Bronchial epithelial cell (primary cell): ENCODE data around the gene MANSC4. TPM values are rescaled to one million over a fixed set of nuclear protein-coding genes. Genes with fewer than 3 reads are reported as not detected.

Experiments
- DNase-seq: peaks from one replicate; pipeline ENCODE4 v3.0.0-alpha.2; 2010; ENCODE audit warnings: low read depth
- FAIRE-seq: peaks from 2 replicates; lab custom pipeline; 2011; peaks lifted over from hg19 to GRCh38; lab: Jason Lieb, UNC
- H3K27me3 ChIP-seq: 2 replicates; pipeline ENCODE4 v1.5.1; 2011; ENCODE audit warnings: low read length; ENCODE audit not compliant: control insufficient read depth, insufficient read depth
- H3K36me3 ChIP-seq: 2 replicates; pipeline ENCODE4 v1.5.1; 2011; ENCODE audit warnings: low read length; ENCODE audit not compliant: control insufficient read depth, insufficient read depth
- H3K4me3 ChIP-seq: 2 replicates; pipeline ENCODE4 v1.5.1; 2011; ENCODE audit warnings: mild to moderate bottlenecking, low read depth, low read length, control low read depth
- total RNA-seq: library from RNA; depleted of rRNA; stranded (reverse); fragments of >200 nt; gene quantifications from 2 replicates; pipeline ENCODE4 v1.2.1, GENCODE V29; 2014
- TF ChIP-seq, protein P1 (sequence below): IDR thresholded peaks from 2 replicates; pipeline ENCODE4 v1.5.1; 2011; ENCODE audit warnings: mild to moderate bottlenecking, moderate library complexity, low read length, control low read depth, inconsistent platforms; ENCODE audit not compliant: insufficient read depth, severe bottlenecking

Gene MANSC4
- total RNA-seq, 1 donor from 2014 or later, result not detected

DNA sequence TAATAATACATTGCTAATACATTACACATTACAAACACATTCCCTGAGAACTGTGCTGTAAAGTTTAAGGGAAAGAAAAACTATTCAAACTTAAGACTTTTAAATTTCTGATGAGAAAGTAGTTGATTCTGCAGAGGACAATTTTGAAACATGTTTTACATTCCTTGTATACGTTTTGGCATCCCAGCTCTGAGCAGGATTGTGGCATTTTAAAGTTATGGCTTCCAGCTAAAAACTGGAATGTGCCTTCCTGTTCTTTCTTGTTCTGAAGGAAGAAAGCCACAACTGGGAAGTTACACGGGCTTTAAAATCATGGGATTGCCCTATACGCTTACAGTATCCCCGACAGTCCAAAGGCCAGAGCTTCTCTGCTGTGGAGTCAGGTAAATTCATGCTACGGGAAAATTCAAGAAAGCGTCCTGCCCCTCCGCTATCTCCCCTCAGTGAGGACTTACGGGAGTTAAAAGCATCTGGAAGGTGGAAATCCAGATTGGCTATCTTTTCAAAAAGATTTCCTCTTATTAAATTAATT lies 10.8 kb downstream of the MANSC4 start:
- no peak for FAIRE-seq
- TF ChIP-seq, protein P1, sequence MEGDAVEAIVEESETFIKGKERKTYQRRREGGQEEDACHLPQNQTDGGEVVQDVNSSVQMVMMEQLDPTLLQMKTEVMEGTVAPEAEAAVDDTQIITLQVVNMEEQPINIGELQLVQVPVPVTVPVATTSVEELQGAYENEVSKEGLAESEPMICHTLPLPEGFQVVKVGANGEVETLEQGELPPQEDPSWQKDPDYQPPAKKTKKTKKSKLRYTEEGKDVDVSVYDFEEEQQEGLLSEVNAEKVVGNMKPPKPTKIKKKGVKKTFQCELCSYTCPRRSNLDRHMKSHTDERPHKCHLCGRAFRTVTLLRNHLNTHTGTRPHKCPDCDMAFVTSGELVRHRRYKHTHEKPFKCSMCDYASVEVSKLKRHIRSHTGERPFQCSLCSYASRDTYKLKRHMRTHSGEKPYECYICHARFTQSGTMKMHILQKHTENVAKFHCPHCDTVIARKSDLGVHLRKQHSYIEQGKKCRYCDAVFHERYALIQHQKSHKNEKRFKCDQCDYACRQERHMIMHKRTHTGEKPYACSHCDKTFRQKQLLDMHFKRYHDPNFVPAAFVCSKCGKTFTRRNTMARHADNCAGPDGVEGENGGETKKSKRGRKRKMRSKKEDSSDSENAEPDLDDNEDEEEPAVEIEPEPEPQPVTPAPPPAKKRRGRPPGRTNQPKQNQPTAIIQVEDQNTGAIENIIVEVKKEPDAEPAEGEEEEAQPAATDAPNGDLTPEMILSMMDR, result no peak
- DNase-seq, result no peak

DNA sequence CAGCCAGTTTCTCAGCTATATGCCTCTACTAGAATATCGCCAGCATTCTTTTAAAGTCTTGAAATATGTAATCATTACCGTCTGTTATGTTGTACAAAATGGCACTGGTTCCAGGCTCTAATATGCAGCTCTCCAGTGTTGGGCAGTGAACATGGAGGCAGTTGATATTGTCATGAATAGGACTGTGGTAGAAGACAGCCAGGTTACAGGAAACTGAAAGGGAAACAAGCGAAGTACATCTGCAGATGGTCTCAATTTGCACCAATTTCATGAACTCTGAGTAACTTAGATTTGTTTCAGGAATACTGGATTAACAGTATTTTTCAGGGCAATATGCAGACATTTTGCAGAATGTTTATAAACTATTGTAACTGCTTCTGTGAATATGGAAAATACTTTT lies 13.4 kb downstream of the MANSC4 start:
- FAIRE-seq (no peak), DNase-seq (no peak)
- no peaks in the 10 kb centered on the region for H3K27me3 ChIP-seq
- no peak overlapping the region for H3K4me3 ChIP-seq
- TF ChIP-seq, protein P1, result no peak
- H3K36me3 ChIP-seq, result no peaks in the 10 kb centered on the region

More for the DNA sequence above, 10.8 kb downstream of the MANSC4 start:
- no peak overlapping the region for H3K4me3 ChIP-seq
- H3K36me3 ChIP-seq, result no peaks in the 10 kb centered on the region
- H3K27me3 ChIP-seq, result no peaks in the 10 kb centered on the region

DNA sequence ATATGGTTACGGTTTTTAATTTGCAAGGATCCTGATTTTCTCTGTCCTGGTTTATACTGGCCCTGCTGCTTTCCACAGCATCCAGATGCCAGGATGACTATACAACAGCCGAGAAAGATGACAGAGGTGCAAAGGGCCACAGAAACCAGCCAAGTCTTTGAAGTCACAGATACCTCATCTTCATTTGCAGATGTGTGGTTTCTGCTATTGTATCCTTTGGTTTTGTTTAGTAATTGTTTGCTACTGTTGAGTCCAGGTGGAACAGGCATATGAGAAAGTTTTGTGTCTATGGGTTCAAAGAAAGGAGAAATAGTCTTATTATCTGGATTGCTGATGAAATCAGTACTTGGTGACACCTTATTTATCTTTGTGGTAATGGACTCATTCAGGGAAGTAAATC lies 17.3 kb downstream of the MANSC4 start:
- Histone ChIP-seq H3K36me3 (no peaks in the 10 kb centered on the region), H3K27me3 (no peaks in the 10 kb centered on the region), H3K4me3 (no peak overlapping the region)
- no peak for DNase-seq
- FAIRE-seq, result no peak
- TF ChIP-seq, protein P1, result no peak

DNA sequence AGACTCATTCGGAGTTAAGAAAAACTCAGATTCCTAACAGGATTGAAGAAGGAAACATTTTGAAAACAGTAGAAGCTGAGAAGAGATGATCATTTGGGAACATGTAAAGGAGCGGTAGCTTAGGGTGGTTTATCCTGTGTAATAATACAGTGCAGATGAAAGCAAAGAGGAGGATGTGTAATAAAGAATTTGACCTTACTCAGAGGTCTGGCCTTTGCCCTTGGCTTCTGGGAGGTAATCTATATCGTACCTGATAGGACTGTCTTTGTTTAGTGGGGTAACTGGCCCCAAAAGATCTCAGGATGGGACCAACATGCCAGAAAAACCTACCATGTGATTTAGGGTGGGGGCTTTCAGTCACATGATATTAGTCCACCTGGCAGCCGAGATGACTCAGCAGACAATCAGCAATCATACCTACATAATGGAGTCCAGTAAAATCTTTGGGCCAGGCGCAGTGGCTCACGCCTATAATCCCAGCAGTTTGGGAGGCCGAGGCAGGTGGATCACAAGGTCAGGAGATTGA lies 23.3 kb downstream of the MANSC4 start:
- Histone ChIP-seq H3K36me3 (no peaks in the 10 kb centered on the region), H3K4me3 (no peak overlapping the region), H3K27me3 (no peaks in the 10 kb centered on the region)
- no peak for DNase-seq
- FAIRE-seq, result no peak
- TF ChIP-seq, protein P1, result no peak

DNA sequence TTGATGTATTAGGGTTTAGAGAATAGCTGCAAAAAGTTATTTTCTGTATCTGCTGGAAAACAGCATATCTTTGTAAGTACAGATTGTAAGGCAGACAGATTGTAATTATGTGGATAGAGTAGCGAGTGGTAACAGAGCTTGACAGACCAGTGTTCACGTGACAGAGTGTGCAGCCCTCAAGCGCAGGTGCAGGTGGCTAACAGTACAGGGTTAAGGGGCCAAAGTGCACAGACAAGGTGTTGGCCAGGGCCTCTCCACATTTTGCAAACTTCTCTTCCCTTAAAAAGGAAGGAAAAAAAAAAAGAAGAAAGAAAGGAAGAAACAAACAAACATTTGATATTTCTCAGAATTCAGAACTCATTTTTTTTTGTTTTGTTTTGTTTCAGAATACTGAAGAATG lies 25.2 kb downstream of the MANSC4 start:
- TF ChIP-seq, protein P1, result no peak
- FAIRE-seq (no peak), DNase-seq (no peak)
- Histone ChIP-seq H3K36me3 (no peaks in the 10 kb centered on the region), H3K4me3 (no peak overlapping the region), H3K27me3 (no peaks in the 10 kb centered on the region)
